Omental fat pad (tissue), 4 donors: ENCODE measurements around the gene PNMA6E. TPM values are rescaled to one million over a fixed set of nuclear protein-coding genes. Genes with fewer than 3 reads are reported as not detected.

Experiments
- ATAC-seq: fragments of 150-250 bp; one replicate; pipeline ENCODE4 v1.9.1; 2016; ENCODE audit warnings: mild to moderate bottlenecking, moderate library complexity; ENCODE audit not compliant: low FRiP score
- DNase-seq: peaks from one replicate; pipeline ENCODE4 v3.0.0-alpha.2; 2019; ENCODE audit warnings: low spot score
- total RNA-seq, 4 donors: library from RNA; depleted of rRNA; stranded (reverse); fragments of >200 nt; gene quantifications; one replicate each; pipeline ENCODE4 v1.1.0, GENCODE V29; 2016
- TF ChIP-seq, protein P1 (sequence below), 3 donors: fragments of 450-650 bp; IDR thresholded peaks; one replicate each; pipeline ENCODE4 v1.5.1; 2016 to 2017; ENCODE audit warnings: antibody characterized with exemption in 3 of 3, mild to moderate bottlenecking in 3 of 3, moderate library complexity in 2 of 3

PNMA6E gene
- under 1 TPM in 1 of 4 donors, not detected in 3; 0.32 TPM for total RNA-seq

DNA sequence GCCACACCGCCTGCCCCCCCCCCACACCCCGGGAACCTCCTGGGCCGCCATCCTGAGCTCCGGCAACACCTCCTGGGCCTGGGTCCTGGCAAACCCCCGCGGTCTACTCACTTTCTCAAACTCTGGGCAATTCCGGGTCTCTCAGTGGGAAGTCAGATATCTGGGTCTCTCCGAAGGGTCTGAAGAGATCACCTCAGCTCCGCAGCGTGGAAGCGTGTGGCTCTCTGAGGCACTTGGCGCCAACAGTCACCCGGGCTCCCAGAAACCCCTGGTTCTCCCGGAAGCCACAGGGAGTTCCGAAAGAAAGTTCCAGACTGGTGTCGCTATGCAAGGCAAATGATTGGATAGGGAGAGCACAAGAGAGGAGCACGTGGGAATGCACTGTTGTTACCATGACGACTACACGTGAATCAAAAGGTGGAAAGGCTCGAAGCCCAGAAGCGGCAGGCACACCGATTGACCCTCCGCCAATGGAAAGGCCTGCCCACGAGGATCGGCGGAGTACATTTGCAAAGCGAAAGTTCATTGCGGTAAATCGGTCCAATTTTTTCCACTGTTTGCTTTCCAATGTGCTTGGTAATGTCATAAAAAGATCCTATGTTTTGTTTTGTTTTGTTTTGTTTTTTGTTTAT, at the start of gene PNMA6E:
Gene PNMA6E, minus strand, starts transcription at position 218 of the 632 bp plus-strand sequence. CDS start 2,501 bp downstream, outside the sequence.
- ATAC-seq (no peak), DNase-seq (no peak)
- TF ChIP-seq, protein P1, sequence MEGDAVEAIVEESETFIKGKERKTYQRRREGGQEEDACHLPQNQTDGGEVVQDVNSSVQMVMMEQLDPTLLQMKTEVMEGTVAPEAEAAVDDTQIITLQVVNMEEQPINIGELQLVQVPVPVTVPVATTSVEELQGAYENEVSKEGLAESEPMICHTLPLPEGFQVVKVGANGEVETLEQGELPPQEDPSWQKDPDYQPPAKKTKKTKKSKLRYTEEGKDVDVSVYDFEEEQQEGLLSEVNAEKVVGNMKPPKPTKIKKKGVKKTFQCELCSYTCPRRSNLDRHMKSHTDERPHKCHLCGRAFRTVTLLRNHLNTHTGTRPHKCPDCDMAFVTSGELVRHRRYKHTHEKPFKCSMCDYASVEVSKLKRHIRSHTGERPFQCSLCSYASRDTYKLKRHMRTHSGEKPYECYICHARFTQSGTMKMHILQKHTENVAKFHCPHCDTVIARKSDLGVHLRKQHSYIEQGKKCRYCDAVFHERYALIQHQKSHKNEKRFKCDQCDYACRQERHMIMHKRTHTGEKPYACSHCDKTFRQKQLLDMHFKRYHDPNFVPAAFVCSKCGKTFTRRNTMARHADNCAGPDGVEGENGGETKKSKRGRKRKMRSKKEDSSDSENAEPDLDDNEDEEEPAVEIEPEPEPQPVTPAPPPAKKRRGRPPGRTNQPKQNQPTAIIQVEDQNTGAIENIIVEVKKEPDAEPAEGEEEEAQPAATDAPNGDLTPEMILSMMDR (IDR thresholded peaks at IDR 0.05) = no peak

DNA sequence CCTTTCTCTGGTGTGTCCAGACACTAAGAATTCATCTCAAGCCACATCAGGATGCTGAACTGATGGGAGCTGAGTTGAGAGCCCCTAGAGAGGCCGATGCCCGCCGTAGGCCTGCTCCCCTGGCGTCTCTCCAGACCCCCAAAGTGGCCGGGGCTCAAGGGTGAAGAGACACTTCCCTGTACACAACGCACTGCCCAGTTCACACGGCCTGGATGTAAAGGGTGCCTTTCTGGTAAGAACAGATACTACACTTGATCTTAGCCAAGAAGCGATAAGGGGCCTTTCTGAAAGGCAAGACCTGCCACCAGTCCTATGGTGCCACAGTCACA, 49.8 kb upstream of the PNMA6E start:
- no peak for ATAC-seq
- no peak for DNase-seq
- TF ChIP-seq, protein P1 (IDR thresholded peaks at IDR 0.05) = no peak

DNA sequence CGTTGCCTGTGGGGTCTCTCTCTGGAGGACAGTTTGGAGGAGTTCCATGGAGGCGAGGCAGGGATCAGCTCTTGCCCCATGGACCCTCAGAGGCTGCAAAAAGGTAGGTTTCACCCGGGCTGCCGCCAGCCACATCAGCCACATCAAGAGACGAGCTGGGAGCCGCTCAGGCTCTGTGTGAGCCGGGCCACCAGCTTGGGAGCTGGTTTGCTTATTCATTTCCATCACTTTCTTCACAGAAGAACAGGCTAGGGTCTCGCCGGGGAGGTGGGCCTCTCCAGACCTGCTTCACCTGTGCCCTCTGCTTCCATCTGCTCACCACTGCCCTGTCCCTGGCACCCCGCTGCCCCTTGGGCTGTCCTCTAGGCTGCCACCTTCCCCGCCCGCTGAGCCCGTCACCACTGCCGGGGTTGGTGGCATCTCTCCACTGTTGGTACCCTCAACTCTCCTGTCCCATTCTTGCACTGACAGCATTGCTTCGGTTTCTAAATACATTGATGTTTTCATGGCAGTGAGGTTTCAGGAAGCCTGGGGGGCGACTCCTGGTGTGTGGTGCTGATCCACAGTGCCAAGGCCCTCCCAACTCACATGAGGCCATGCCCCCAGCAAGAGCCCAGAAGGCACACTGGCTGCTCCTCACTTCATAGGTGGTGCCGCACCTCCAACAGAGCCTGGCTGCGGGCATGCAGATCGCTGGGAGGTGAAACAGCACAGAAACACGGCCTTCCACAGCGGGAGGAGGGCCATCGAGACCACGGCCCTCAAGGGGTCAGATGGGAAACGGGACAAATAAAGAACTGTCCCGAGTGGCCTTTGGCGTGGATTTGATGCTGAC, 49.2 kb upstream of the PNMA6E start:
- ATAC-seq = no peak
- TF ChIP-seq, protein P1 (IDR thresholded peaks at IDR 0.05) = no peak
- DNase-seq = no peak

DNA sequence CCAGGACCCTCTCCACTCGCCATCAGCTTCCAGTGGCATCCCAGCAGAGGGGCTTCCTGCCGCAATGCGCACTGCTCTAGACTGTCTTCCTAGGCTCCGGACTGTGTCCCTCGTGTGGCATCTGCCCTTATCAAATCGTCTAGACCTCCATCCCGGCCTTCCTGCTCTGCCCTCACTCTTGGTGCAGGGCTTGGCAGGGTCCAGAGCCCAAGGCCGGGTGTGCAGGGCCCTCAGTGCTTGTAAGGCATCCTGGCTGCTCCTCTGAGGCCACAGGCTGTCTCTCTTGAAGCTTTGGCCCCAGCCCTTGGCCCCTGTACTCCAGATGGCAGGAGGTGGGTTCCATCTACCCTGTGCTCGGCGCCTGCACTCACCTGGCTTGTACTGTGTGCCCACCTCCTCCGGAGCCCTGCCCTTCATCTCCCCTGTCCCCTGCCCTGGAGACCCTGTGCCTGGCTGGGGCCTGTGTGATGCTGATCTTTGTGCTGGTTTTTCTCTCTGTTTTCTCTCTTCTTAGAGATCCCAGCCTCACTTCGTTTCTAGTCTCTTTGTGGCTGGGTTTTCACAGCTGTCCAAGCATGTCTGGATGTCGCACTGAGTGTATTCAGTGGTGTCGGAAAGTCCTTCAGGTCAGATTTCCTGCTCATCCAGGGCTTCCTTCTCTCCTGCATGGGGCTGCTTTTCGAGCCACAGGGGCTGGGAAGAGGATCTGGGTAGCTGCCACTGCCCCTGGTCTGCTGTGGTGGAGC, 48.4 kb upstream of the PNMA6E start:
- ATAC-seq = no peak
- no peak for DNase-seq
- TF ChIP-seq, protein P1 (IDR thresholded peaks at IDR 0.05) = no peak

DNA sequence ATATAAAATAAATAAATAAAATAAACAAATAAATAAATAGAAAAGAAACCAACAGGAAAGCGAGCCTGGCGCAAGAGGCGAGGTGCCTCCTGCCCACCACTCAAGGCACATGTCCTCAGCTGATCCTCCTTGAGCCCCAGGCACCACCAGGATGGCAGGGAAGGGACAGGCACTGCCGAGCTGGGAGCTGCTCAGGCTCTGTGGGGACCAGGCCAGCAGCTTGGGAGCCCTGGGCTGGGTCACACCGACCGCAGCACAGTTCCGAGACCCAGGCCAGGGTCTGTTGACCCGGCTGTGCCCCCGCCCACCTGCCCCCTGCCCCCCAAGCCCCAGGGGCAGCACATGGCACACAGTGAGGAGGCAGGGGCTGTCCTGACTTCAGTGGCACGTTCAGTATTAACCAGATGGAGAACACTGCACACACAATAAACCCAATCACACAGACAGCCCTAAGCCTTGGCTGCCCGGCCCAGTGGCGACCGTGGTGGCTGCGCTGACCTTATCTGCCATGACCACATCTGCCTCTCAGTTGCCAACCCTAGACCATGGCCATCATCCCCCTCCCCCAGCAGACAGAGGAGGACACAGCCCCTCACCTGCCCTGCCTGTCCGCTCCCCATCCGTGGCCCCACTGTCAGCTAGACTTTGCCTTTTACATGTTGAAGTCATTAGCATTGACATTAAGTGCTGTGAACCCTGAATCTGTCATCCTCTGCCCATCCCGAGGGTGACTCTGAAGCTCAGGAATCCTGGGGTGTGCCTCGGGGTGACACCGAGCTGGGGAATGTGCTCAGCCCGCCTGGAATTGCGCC, 47.6 kb upstream of the PNMA6E start:
- DNase-seq (no peak), ATAC-seq (no peak)
- TF ChIP-seq, protein P1 (IDR thresholded peaks at IDR 0.05) = no peak

DNA sequence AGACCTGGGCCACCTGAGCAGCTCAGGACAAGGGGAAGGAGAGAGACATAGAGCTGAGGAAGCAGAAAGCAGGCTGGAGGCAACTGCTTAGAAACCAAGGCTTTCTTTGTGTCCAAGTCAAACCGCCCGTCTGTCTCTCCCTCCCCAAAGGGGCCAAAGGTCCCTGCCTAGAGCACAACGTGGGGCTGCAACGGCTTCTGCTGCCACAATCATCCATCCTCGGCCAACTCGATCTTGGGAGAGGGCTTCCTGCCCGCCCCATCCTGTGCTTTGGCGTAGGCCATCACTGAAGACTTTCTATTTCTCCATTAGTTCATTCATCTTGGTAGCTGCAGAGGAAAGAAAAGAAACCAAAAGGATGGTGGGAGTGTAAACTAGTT, 46.4 kb upstream of the PNMA6E start:
- ATAC-seq = no peak
- DNase-seq = no peak
- TF ChIP-seq, protein P1 (IDR thresholded peaks at IDR 0.05) = no peak
